ENCODE data around the gene RAC2.

RAC2 gene

DNA sequence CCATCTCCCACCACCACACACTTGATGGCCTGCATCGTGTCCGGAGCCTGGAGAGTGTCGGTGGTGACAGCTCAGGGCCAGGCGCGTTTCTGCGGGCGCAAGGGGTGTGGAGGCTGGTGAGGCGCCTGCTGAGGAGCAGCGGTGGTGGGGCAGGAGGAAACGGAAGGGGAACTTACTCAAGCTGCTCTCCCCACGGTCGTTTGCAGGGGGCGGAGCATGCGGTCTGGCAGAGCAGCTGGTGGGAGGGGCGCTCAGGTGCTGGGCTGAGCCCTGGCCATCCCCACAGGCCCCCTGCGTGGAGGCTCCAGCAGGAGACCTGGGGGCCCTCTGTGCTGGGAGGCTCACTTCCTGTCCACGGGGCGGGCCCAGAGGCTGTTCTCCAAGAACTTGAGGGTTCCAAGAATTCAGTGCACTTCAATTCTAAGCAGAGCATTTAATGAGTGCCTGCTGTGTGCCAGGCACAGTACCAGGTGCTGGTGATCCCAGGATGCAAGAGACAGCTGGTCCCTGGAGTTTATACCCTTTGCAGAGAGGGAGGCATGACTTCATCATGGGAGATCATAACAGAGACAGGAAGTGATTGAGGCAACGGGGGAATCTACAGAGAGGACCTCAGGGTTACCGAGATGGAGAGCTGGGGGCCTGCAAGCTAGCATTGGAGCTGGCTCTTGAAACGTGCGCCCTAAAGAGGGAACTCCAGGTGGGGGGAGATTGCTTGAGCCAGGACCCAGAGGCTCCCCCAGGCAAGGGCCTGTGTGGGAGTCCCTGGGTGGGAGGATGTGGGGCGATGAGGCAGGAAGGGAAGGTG lies at the start of gene RAC2:
RAC2 (minus strand) TSS at position 156 of the 808 bp plus-strand sequence; CDS start at position 35, 121 bp downstream.
- peak; percentile 95 for DNase-seq

- DNase-seq, result no peak
Observed at GRCh38 chr22:37293172-37293571, 49.1 kb upstream of the RAC2 start.

GRCh38 chr22:37292641-37293040 lies 48.6 kb upstream of the RAC2 start:
- no peak for DNase-seq

DNA sequence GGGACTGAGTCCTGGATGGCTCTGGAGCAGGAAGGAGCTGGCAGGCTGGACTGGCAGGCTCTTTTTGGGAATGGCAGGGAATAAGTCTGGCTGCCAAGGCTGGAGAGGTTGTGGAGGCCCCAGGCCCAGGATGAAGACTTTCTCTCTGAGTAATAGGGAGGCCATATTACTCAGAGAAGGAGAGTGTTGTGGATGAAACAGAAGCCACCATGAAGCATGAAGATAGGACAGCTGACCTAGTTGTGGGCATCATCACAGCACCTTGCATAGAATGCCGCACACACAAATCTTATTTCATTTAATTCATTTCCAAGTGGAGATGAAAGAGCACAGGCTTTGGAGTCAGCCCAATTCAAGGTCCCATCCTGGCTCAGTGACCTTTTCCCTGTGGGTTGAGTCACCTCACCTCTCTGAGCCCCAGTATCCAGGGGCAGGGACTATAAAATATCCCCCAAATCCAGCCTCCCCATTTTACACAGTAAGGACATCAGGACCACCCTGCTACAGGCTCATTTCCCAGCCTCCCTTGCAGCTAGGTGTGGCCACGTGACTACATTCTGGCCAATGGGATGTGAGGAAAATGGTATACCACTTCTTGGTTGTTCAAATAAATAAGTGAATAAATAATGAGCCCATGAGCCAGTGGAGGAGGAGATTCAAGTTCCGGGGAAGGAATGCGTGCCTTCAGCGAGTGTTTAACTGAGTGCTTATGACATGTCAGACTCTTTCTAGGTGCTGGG lies 47.7 kb upstream of the RAC2 start:
- no peak for DNase-seq

DNA sequence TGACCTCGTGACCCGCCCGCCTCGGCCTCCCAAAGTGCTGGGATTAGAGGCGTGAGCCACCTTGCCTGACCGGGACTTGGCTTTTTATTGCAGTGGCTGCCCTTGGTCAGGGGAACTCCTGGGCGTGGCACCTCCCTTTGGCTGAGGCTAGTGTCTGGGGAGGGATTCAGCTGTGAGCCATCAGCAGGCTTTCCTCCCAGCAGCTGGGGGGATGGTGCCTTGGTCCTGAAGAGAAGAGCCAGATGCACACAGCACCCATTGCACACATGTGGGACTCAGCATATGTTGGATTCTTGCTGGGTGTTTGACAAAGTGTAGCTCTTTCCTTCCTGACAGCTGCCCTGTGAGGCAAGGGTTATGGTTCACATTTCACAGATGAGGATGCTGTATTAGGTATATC lies 46.7 kb upstream of the RAC2 start:
- no peak for DNase-seq

DNA sequence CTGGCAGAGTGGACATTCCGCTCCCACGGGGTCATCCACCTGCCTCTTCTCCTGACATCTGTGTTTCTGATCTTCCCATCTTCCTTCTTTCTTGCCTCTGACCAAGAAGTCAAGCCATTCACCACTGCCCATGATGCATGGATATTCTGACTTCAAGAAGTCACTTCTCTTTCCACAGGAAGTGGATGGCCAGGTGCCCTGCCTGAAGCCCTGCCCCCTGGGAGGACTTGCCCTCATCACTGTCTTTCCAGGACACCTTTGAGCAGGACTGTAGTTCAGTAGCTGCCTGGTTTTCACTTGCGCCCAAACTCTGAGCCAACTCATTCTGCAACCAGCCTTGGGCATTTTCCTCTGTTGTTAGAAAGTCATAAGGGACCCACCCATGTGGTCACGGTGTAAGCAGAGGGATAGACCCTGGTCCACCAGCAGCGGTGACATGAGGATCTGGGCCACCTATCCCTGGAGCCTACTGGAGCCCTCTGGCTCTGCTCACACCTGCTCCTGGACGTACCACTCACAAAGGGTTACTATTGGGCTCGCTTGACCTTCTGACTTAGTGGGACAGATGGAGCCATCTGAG lies 45.2 kb upstream of the RAC2 start:
- no peak for DNase-seq

DNA sequence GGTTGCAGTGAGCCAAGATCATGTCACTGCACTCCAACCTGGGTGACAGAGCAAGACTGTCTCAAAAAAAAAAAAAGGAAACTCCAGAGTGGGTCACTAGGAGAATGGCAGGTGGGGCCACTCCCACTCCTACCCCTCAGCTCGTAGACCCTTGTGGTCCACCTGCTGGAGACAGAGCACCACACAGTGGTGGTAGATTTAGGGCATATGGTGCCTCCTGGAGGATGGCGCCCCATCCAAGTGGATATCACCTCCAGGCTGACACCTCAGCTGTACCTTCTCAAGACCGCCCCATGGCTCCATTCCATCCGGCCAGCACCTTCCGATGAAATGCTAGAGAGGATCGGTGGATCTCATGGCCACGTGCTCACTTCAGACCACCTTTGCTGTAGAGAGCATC lies 44.5 kb upstream of the RAC2 start:
- DNase-seq, result no peak

GRCh38 chr22:37287550-37287951 lies 43.5 kb upstream of the RAC2 start:
- no peak for DNase-seq

DNA sequence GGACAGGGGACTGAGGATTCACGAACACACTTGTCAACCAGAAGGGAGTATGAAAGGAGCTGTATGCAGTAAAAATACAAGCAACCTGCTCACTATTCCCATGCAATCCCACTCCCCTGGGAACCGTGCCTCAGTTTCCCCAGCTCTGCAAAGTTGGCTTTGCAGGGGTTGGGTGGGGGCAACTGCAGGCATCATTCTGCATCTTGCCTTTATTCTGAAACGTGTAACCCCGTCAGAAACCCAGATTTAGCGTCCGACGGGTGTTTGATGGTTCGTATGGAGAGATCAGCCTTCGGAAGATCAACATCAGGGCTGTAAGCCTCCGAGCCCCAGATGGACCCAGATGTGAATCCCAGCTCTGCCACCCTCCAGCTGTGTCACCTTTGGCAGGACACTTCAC lies 41.9 kb upstream of the RAC2 start:
- DNase-seq, result no peak

- peak; percentile 77 for DNase-seq
Observed at GRCh38 chr22:37284805-37285355, 40.8 kb upstream of the RAC2 start.

- DNase-seq, result no peak
Observed at GRCh38 chr22:37284126-37284804, 40.2 kb upstream of the RAC2 start.

DNA sequence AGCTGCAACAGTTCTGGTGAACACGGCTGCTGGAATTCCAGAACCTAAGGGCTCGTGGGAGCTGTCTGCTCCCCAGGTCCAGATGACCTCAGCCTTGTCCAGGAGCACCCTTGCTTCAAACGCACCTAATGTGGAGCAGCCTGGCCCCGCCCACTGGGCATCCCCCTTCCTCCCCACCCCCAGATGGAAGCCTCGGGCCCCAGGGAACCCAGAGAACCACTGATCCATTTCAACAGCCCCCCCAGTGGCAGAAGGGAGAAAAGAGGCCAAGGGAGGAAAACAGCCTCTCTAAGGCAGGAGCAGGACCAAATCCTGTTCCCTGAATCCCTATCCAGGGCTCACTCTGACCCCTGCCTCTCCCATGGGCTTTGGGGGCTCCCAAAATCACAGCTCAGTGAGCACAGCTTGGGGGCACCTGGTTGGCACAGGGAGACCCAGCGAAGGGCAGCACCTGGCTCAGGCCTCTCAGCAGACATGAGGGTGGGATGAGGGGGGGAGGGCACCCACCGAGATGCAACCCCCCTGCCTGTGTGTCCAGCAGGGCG lies 39.4 kb upstream of the RAC2 start:
- DNase-seq, result peak; percentile 67

DNA sequence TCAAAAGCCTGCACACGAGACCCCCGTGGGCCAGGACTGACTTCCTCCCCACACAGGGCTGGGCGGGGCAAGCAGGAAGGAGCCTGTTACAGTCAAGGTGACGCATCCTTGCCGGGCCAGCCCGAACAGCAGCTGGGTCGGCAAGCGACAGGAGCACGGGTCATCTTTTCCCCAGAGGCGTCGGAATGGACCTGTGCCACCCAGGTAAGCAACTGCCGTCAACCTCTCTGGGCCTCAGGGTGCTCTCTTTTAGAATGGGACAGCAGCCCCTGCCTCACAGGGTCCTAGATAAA lies 38.3 kb upstream of the RAC2 start, which contains the start of gene CYTH4:
CYTH4 (plus strand) TSS at position 124 of the 293 bp plus-strand sequence; CDS start at position 186, 62 bp downstream.
- peak; percentile 87 for DNase-seq

DNA sequence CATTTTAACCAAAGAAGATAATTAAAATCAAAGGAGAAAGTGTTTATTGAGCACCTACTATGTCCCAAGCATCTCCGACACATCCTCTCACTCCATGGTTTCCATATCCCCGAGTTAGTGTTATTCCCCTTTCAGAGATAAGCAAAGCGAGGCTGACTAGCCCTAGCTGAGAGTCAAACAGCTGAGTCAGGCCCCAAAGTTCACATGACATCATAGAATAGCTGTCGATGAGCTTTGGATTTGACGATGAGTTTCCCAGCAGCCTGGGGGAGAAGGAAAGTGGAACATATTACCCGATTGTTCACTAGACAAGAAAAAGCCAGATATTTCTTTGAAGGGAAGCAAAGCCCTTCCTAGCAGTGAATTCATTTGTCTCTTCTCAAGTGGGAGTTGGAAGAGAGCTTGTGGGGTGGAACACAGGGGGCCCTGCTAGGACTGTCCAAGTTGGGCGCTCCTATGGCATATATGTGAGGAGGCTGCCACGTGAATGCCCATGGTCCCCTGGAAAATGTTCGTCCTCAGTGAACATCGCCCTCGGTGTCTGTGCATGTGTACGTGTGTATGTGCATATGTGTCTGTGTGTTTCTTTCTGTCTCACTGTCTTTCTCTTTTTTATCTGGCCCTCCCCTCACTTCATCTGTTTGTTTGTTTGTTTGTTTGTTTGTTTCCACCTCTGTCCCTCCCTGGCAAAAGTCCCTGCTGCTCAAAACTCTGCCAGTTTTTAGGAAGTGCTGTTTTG lies 37.7 kb upstream of the RAC2 start:
- DNase-seq, result no peak

GRCh38 chr22:37281195-37281594 lies 37.1 kb upstream of the RAC2 start:
- DNase-seq, result no peak

DNA sequence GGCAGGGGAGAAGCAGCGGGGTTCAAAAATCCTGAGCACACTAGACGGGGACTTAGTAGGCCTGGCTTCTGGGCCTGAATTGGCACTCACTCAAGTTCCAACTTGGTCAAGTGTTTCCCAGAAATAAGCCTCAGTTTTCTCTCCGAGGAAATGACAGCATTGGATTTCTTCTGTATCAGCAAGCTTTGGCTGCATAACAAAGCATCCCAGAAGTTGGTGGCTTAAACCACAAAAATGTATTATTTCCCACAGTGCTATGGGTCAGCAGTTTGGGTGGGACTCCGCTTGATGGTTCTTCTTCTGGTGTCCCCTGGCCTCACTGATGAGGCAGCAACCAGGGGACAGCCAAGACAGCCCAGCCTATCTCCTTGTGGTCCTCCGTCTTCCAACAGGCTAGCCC lies 36.6 kb upstream of the RAC2 start:
- DNase-seq, result no peak

- DNase-seq, result no peak
Observed at GRCh38 chr22:37279331-37280181, 35.5 kb upstream of the RAC2 start.

DNA sequence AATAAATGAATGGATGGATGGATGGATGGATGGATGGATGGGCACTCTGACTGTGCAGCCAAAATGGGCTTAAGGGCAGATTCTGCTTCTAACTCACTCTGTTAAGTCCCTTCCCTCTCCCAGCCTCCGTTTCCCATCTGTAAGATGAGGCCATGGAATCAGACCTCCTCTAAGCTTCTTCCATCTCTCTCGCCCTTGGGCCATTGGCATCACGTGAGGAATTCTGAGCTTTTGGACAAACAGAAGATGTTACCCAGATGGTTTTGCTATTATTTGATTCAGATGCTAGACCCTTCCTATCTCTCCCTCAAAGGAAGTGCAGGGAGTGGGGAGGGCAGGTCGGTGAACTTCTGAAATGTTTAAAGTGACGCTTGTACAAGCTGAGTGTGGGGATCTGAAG lies 34.2 kb upstream of the RAC2 start:
- no peak for DNase-seq

GRCh38 chr22:37277384-37277783 lies 33.3 kb upstream of the RAC2 start:
- DNase-seq, result no peak

- no peak for DNase-seq
Observed at GRCh38 chr22:37276776-37277175, 32.7 kb upstream of the RAC2 start.

DNA sequence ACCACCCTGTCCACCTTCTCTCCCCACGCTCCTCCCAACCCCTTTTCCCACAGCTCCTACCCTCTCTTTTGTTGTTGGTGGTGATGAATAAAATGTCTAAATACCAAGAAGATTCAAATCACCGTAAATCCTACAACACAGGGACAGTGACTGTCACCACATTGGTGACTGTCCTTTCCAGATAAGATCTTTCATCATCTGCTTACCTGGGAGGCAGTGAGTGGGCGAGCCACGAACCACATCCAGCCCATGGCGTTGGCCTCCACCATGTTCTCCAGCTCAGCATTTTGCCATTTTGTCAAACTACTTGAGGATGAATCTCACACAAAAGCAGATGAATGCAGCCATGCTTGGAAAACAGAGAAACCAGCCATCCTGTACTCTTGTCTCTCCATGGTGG lies 31.6 kb upstream of the RAC2 start:
- peak; percentile 32 for DNase-seq

Data from CD4-positive, alpha-beta T cell treated with Interleukin-17A for 4 hours (primary cell).